NT2/D1 (cell line): Measurements from ENCODE around the gene CAMK1D.

Source experiments
- YY1 ChIP-seq: IDR thresholded peaks from 2 replicates; pipeline ENCODE4 v1.6.1; 2011; ENCODE audit not compliant: insufficient read length, insufficient read depth
- ZNF274 ChIP-seq: IDR thresholded peaks from 2 replicates; pipeline ENCODE4 v1.6.1; 2011; ENCODE audit warnings: mild to moderate bottlenecking, low read depth, low read length

- no peak for TF ChIP-seq ZNF274
- no peak for TF ChIP-seq YY1
Observed at GRCh38 chr10:12755075-12755474, 405.7 kb downstream of the CAMK1D start.
